Smooth muscle cell of the brain vasculature (primary cell): Measurements from ENCODE around the gene ELMO3.

Experiments used
- DNase-seq: peaks from one replicate; pipeline ENCODE4 v3.0.0-alpha.2; 2012; ENCODE audit warnings: low read depth, low spot score

Gene ELMO3

DNA sequence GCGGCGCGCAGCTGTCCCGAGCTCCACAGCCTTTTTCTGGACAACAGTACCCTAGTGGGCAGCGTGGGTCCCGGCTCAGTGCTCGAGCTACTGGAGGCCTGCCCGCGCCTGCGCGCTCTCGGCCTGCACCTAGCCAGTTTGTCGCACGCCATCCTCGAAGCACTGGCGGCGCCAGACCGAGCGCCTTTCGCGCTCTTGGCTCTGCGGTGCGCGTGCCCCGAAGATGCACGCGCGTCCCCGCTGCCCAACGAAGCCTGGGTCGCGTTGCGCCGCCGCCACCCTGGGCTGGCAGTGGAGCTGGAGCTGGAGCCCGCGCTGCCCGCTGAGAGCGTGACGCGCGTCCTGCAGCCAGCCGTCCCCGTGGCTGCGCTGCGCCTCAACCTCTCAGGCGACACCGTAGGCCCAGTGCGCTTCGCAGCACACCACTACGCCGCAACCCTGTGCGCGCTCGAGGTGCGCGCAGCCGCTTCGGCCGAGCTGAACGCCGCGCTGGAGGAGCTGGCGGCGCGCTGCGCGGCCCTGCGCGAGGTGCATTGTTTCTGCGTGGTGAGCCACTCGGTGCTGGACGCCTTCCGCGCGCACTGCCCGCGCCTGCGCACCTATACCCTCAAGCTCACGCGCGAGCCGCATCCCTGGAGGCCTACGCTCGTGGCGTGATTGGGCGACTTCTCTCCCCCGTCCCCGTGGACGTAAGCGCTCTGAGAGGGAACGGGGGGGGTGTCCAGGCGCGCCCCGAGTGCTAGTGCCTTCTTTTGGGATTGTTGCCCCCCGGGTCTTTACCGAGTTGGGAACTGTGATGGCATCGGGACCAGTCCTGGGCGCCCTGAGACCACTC lies 35.5 kb upstream of the ELMO3 start:
- DNase-seq: no peak

DNA sequence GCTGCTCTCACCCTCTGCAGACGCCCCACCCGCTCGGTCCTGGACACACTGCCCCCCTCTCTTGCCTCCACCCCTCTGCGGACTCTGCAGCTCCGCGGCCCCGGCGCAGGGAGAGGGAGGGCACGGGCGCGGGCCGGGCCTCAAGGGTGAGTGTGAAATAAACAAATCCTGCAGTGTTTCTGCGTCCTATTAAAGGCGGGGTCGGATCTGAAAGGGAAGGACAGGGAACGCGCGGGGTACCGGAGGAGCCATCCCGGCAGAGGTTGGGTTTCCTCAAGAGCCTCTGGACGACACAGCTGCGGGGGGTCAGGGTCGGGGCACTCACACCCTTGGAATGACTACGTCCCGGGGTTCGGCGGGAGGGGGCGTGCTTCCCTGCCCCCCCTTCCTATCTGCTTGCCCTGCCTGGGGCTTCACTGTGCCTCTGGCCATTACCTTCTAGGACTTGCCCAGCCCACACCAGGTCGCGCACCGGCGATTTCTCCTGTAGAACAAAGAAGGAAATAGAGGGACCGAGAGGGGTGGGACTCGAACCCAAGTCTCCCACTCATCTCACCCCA lies 34.9 kb upstream of the ELMO3 start:
- no peak for DNase-seq

DNA sequence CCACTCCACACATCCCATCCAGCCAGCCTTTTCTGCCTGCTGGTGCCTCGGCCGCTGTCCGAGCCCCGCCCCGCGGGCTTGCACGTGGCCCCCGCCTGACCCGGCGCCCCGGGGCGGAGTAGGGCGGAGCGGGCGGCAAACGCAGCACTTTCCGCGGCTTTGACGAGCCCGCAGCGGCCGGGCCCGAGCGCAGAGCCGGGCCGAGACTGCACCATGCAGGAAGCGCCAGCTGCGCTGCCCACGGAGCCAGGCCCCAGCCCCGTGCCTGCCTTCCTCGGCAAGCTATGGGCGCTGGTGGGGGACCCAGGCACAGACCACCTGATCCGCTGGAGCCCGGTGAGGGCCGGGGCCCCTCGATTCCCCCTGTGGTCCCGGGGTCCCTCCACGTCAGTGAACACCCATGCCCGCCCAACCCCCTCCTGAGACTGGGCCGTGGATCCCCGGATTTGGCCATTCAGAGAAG lies 34.3 kb upstream of the ELMO3 start, which contains the start of gene HSF4:
HSF4 (plus strand) TSS at position 147 of the 463 bp plus-strand sequence; CDS start at position 214, 67 bp downstream.
- DNase-seq: no peak

DNA sequence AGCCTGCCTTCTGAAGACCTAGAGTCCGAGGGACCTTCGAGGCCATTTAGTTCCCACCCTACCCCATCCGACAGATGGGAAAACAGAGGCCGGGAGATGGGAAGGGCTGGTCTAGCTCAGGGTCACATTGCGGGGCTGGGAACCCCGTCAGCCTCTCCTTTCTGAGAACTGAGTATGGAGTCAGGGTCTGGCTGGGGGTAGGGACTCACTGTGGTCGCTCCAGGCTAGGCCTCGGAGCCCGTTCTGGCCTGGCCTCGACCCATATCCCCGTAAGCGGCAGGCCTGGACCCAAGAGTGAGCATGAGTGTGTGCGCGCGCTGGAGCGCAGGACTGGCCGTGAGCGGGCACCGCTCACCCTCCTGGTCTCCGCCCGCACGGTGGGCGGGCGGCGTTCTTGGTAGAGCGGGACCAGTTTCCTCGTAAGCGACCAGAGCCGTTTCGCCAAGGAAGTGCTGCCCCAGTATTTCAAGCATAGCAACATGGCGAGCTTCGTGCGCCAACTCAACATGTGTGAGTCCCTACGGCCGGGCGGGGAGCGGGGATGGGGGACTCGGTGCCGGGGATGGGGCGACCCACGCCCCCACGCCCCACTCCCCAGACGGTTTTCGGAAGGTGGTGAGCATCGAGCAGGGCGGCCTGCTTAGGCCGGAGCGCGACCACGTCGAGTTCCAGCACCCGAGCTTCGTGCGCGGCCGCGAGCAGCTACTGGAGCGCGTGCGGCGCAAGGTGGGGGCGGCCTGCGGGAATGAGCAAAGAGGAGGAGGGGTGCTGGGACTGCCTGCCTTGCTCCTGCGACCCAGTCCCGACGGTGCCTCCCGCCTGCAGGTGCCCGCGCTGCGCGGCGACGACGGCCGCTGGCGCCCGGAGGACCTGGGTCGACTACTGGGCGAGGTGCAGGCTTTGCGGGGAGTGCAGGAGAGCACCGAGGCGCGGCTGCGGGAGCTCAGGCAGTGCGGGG lies 33.5 kb upstream of the ELMO3 start:
- no peak for DNase-seq

DNA sequence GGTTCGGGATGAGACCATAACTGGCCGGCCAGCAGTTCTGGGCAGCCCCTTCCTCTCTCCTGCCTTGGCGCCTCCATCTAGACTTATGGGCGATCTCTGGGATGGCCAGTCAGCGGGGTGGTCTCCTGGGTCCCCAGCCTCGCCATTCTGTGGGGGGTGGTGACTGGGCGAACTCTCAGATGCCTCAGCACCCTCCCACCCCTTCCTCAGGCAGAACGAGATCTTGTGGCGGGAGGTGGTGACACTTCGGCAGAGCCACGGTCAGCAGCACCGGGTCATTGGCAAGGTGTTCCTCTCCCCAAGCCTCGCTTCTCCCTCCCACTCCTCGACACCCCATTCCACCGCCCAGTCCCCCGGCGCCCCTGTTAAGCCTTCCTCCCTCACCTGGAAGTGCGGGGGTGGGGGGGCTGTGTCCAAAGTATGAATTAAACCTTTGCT lies 32.8 kb upstream of the ELMO3 start:
- no peak for DNase-seq

DNA sequence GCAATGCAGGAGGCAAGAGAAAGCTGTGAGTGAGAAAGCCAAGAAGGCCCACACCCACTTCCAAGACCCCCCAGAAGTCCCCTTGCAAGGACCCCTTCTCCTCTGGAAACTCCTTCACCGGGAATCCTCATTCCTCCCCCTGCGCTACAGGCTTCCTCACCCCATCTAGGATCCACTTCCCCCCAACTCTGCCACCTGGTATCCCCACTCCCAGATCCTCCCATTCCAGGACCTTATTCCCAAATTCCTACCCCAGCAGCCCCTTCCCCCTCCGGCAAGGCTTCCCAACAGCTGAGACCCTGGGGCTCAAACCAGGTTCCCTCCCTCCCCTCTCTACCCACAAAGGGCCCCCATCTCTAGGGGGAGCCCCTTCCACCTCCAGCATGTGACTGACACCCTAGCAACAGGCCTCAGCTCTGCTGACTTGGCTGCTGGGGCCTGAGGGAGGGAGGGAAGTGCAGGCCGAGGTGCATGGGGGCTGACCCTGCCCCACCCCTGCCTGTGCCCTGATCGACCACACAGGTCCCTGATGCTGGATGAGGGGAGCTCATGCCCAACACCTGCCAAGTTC lies 32.2 kb upstream of the ELMO3 start:
- DNase-seq: no peak

DNA sequence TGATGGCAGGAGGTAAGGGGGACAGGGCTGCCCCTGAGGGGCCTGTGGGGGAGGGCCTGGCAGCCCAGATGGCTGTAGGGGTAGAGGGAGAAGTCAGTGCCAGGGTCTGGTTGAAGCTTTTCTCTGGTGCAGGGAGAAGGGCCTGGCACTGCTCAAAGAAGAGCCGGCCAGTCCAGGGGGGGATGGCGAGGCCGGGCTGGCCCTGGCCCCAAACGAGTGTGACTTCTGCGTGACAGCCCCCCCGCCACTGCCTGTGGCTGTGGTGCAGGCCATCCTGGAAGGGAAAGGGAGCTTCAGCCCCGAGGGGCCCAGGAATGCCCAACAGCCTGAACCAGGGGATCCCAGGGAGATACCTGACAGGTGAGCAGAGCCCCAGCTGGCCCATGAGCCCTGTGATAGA lies 31.3 kb upstream of the ELMO3 start:
- DNase-seq: no peak

DNA sequence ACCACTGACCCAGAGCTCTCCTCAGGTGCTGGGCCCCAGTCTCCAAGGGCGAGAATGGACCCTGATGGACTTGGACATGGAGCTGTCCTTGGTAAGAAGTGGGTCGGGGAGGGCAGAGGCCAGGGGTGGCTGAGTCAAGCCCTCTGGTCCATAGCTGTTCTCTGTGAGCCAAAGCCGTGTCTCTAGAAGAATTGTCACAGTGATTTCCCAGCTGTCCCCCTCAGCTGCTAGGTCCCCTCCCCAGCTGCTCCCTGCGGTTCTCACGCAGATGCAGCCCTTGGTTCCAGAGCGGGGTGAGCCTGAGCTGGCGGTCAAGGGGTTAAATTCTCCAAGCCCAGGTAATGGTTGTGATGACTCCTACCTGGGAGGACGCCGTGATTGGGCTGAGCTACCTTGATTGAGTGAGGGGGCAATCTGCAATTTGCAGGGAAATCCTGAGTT lies 29.9 kb upstream of the ELMO3 start:
- DNase-seq: no peak

DNA sequence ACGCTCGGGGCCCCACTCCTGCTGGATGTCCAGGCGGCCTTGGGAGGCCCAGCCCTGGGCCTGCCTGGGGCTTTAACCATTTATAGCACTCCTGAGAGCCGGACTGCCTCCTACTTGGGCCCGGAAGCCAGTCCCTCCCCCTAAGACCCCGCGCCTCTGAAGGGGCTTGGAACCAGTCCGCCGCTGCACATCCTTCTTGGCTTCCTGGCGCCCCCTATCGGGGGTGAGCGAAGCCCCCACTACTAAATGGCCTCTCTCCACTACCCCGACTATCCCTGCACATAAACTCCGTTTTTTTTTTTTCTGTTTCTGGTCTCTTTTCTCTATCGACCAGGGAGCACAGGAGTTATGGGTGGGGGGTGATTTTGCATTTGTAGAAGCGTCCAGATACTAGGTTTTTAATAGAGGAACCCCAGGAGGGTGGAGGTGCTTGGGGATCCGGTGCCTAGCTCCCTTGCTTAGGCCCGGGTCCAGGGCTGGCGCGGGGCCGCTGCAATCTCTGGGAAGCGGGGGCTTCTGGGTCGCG lies 29.2 kb upstream of the ELMO3 start:
- no peak for DNase-seq

DNA sequence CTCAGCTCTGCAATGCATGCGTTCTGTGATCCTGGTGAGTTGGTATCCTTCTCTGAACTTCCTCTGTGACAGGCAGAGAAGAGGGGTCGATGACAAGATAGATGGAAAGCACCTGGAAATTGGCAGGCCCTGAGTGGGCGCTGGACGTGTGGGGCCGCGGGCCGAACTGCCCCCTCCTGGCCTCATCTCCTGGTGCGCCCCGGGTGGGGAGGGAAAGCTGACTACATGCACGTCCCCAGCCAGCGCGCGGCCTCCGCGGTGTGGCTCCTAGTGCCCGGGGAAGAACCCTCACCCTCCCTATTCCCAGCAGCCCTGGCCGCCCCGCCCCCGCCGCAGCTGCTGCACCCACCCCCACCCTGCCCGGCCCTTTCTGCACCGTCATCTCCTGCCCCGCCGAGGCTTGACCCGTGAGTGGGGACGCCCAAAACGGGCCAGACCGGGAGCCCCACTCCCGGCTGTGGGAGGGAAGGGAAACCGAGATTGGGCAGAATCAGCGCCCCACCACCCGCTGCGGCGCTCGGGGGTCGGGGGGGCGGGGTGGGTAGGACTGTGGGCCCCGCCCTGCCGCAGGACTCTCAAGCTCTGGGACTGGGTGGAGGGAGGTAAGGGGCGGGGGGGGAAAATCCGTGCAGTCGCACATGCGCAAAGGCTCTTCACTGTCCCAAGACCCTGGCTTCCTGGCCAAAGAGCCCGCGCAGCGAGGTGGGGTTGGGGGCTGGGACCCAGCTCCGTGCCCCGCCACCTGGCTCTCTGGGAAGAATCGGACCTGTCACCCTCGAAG lies 28.6 kb upstream of the ELMO3 start, which contains the start of gene NOL3:
NOL3 (plus strand) TSS at position 371 of the 781 bp plus-strand sequence.
- DNase-seq: no peak

DNA sequence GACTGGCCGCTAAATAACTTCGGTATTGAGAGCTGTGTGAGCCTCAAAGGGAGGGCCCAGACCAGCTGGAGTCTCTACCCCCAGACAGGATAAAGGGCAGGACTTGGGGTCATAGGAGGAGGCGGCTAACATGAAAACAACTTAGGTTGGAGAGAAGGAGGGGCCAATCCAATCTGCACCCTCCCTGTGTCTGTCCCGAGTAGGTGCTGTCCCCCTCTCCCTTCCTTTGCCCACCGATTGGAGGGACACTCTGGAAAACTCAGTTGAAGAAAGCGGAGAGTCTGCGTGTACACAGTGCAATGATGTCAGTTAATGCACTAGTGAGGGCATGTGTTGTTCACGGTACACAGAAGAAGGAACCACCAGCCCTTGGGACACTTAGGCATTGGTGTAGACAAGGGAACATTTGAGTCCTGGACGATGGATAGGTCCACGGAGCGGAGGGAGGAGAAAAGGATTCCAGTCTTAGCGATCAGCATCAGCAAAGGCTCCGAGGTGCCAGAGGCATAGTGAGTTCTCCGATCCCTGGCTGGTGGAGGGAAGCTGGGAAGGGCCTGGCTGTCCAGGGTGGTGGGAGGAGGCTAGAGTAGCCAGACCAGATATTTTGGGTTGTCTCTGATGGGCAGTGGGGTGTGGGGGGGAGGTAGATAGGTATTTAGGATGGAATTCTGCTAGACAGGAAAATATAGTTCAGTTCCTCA lies 27.8 kb upstream of the ELMO3 start:
- no peak for DNase-seq

DNA sequence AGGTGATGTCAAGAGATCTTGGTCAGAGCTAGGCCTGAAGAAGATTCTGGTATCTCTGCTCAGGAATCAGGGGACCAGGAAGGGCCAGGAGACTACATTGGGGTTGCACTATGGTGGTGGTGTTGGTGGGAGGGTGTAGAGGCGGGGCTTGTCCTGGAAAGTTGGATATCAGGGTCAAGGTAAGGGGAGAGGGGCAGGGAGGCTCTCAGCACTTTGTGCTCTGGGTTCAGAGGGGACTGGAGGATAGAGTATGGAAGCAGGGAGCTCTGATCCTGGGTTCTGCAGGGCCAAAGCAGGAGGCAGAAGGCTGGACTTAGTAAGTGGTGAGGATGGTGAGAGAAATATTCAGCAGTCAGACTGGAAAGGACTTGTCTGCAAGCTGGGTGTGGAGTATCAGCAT lies 25.6 kb upstream of the ELMO3 start:
- no peak for DNase-seq

DNA sequence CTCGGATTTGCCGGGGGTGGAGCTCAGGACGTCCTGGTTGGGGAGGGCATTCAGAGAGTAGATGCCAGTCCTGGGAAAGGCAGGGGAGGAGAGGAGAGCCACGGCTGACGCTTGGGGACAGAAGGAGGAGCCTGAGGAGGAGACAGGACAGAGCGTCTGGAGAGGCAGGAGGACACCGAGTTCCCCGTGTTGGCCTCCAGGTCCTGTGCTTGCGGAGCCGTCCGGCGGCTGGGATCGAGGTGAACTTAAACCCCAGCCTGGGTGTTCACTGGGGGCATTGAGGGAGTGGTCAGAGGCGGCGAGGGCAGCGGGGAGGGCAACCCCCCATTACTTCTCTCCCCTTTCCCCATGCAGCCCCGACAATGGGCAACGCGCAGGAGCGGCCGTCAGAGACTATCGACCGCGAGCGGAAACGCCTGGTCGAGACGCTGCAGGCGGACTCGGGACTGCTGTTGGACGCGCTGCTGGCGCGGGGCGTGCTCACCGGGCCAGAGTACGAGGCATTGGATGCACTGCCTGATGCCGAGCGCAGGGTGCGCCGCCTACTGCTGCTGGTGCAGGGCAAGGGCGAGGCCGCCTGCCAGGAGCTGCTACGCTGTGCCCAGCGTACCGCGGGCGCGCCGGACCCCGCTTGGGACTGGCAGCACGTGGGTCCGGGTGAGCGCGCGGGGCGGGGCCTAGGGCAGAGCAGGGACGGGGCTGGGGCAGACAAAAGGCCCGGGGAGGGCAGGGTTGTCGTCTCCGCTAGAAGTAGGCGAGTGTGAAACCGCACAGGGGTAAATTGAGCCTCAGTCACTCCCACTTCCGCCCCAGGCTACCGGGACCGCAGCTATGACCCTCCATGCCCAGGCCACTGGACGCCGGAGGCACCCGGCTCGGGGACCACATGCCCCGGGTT lies 24.9 kb upstream of the ELMO3 start:
- DNase-seq: no peak

DNA sequence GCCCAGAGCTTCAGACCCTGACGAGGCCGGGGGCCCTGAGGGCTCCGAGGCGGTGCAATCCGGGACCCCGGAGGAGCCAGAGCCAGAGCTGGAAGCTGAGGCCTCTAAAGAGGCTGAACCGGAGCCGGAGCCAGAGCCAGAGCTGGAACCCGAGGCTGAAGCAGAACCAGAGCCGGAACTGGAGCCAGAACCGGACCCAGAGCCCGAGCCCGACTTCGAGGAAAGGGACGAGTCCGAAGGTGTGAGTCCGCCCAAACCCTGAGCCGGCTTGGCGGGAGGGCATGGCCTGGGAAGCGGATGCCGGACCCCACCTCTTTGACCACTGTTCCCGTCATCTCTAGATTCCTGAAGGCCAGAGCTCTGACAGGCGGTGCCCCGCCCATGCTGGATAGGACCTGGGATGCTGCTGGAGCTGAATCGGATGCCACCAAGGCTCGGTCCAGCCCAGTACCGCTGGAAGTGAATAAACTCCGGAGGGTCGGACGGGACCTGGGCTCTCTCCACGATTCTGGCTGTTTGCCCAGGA lies 24.2 kb upstream of the ELMO3 start:
- no peak for DNase-seq

DNA sequence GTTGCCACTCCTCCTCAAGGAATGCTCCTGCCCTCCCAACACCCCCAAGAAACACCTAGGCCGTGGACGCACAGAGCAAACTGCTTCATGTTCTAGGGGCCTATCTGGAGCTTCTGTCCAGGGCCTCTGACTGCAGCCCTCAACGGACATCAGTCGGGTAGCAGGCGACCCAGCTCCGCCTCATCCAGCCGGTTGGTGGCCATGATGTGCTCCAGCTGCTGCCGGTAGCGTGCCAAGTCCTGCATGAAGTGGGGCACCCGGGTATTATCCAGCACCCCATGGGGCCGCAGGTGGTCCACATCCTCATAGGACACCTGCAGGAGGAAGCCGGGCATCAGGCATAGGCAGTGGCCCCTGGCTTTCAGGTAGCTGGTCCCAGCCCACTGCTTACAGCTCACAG lies 22.3 kb upstream of the ELMO3 start:
- DNase-seq: no peak

DNA sequence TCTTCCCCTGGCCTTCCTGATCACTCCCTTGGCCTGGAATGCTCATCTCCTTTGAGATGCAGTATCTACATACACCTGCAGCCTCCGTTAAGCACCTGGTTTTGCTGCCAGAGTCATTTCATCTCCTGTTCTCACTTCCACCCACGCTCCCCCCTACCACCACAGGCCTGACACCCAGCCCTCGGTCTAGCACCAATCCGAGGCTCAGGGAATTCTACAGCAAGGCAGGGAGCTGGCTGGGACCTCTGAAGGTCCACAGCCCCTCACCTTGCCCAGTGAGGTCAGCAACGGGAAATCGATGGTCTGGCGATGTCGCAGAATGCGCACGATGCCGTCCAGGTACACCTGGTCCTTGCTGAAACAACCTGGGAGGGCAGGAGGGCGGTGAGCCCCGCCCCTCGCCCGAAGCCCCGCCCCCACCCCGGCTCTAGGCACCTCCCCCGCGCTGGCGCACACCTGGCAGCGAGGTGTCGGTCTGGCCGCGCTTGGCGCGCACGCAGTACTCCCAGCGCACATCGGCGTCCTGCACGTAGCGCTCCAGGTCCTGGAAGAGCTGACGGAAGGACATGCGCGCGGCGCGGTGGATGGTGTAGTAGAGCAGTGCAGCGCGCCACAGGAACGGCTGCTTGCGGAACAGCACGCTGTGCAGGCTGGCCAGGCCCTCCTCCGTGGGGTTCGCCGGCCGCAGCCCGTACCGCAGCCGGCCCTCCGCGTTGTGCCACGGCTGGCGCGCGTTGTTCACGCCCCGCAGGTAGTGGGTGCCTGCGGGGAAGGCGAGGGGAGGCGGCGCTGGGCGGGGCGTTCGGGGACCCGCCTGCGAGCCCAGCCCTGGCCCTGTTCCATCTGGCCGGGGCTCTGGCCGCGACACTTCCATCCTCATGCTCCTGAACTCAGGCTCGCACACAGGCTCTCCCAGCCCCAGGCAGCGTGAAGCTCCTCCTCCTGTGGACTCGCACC lies 20.9 kb upstream of the ELMO3 start:
- DNase-seq: no peak

DNA sequence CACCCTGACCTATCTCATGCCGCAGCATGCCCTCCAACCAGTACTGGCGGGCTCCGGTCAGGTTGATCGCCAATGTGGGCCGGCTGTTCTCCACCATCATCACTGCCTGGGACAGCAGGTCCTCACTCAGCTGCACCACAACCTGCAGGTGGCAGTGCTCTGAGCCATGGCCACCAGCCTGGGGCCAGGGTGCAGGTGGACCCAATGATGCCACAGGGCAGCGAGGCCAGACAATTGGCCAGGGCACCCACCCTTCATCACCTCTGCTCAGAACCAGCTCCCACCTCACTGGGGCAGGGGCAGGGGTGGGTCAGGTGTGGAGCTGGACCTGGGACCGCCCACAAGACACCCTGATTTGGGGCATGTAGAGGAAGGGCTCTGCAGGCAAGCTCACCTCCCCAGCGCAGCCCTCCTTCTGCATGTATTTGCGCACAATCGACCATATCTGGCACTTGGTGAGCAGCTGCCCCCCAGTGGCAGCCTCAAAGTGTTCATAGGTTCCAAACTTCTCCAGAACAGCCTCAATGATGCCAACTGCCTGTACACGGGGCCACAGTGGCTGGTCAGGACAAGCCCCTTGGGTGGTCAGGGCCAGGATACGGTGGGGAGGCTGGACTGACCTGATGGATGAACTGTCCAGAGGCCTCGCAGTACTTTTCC lies 19.4 kb upstream of the ELMO3 start:
- no peak for DNase-seq
